HG02759 (cell line): Measurements from ENCODE around the gene TRIP6.
A peak's percentile ranks its signal among the peaks of the same experiment; 100 is the strongest.

Experiments used
- ATAC-seq: cut with Tn5 transposase; IDR thresholded peaks from one replicate; pipeline ENCODE4 v1.9.1; 2021; ENCODE audit warnings: mild to moderate bottlenecking, moderate library complexity; ENCODE audit not compliant: unreplicated experiment

Gene TRIP6

GRCh38 chr7:100888988-100889750 is 22.0 kb downstream of the TRIP6 start, which contains the start of gene UFSP1:
Gene UFSP1, minus strand, starts transcription at chr7:100889715. Its CDS starts 444 bp downstream, at chr7:100889271.
- ATAC-seq: peak; percentile 29

GRCh38 chr7:100890653-100891567 is 23.7 kb downstream of the TRIP6 start:
- no peak for ATAC-seq

GRCh38 chr7:100891568-100892247 is 24.5 kb downstream of the TRIP6 start:
- no peak for ATAC-seq

- ATAC-seq: no peak
Observed at GRCh38 chr7:100892364-100893317, 25.5 kb downstream of the TRIP6 start.

GRCh38 chr7:100893318-100893895 is 26.2 kb downstream of the TRIP6 start:
- no peak for ATAC-seq

DNA sequence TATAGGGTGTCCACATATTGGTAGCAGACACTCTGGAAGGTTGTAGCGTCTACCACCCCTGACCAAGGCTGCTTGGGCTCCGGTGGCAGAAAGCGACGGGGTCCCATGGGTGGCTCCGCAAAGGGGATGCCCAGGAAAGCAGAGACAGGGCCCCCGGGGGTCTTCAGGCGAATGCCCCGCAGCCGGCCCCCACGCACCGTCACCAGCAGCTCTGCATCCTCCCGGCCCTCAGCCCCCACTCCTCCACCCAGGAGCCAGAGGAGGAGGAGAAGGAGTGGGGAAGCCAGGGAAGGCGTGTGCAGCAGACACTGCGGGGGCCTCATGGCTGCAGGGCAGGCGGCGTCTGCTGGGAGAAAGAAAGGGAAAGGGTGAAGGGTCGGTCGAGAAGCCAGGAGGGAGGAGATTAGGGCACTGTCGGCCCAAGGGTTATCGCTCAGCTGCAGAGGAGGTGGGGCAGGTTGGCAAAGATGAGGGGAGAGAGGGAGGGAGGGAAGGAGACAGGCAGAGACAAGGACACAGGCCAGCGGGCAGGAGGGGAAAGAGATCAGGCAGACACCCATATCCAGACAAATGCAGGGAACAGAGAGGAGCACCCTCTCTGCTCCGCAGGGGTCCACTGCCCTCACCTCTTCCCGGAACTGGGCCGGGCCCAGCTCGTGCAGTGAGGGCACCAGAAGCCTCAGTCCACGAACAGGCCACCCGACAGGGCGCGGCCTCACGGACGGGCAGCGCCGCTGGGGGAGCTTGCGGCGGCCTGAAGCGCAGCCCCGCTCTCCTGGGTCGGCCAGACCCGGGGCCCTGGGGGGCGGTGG is 26.9 kb downstream of the TRIP6 start:
- no peak for ATAC-seq

GRCh38 chr7:100894860-100895700 is 27.9 kb downstream of the TRIP6 start:
- ATAC-seq: no peak

GRCh38 chr7:100895701-100895955 is 28.4 kb downstream of the TRIP6 start, which contains the start of gene ACHE:
Gene ACHE, minus strand, starts transcription at chr7:100895888. Its CDS starts 1,656 bp downstream, at chr7:100894232.
- ATAC-seq: no peak

DNA sequence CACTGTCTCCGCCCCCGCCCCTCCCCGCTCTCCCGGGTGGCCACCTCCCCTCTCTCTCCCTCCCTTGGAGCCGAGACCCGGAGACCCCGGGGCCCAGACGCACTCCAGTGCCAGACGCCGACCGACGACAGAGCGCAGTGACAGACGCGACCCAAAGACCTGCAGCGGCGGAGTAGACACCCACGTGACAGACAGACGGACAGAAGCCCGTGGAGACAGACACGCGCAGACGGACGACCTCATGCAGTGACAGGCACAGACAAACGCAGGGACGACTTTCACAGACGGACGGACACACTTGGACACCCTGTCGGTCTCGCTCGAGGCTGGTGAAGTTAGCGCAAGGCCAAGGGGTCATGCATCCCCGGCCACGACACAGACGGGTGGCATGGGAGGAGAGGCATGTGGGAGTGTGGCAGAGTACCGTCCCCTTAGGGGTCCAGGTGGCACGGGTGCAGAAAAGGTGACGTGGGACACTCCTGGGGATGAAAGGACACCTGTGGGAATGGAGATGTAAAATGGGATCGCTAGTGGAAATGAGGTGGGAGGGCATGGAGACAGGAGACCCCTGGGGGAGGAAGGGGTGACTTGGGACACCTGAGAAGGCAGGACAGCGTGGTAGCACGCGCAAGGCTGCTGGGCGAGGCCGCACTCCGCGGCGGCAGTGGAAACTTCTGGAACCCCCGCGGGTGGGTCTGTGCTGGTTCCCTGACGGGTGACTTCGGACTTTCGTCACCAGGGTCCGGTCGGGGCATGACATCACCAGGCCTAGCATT is 29.0 kb downstream of the TRIP6 start:
- no peak for ATAC-seq

DNA sequence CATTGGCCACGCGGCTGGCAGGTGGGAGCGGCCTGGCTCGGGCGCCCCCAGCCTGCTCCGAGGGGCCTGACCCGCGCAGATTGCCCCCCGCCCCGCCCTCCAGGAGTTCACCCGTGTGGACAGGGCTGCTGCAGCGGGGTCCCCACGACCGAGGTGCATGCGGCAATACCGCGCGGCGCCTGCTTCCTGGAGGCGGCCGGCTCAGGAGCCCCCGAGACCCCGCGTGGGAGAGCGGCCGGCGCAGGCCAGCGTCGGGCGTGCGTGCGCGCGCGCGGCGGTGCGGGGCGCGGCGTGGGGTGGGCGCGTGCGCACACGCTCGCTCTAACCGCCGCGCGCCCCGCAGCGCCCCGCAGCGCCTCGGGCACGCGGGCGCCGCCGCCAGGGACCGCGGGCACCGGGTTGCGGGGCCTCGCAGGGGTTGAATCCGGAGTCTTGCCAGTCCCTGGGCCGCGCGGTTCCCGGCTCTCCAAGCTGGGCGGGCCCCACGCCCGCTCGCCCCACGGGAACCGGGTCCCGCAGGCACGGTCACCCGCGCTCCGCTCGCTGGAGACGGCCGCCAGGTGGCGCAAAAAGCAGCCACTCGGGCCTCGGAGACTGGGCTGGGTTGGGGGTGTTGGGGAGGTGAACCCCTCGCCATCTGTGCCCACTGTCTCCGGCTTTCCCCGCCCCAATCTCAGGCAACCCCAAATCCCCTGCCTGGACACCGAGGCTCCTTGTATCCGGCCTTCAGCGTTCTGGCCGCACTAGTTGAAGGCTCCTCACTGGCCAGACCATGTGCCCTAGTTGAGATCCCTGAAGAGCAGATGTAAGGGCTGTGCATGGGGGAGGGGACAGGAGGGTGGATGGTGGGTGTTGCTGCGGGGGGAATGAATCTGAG is 29.8 kb downstream of the TRIP6 start:
- ATAC-seq: no peak

DNA sequence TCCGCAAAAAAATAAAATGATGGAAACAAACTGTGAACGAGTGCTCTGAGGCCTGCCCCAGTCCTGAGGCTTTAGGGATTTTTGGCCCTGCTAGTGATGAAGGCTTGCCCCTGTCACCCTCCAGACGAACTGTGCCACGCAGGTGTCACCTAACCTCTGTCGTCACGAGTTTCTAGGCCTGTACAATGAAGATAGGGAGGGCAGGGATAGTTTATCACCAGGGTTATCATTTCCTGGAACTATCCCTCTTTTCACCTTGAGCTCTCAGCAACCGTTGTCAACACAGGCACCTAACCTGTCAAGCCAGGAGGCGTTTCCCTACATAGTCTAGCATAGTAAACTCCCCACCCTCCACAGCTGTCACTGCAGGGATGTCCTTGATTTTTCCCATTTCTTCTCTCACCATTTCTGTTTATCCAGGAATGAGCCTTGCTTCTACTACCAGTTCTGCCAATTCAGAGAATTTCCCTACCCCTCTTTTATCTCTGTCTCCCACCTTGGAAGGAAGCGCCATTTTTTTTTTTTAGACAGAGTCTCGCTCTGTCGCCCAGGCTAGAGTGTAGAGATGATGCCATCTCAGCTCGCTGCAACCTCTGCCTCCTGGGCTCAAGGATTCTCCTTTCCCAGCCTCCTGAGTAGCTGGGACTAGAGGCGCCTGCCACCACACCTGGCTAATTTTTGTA is 30.7 kb downstream of the TRIP6 start:
- ATAC-seq: no peak

DNA sequence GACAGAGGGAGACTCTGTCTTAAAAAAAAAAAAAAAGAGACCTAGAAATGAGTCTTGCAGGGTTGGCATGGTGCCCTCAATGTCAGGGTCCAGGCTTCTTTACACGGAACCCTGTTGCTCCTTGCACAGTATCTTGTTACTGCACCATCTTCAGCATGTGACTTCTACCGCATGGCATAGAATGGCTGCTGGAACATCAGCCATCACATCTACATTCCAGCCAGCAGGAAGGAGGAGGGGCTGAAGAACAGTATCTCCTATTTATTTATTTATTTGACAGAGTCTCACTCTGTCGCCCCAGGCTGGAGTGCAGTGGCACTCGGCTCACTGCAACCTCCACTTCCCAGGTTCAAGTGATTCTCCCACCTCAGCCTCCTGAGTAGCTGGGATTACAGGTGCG is 32.2 kb downstream of the TRIP6 start:
- ATAC-seq: no peak

GRCh38 chr7:100900978-100901377 is 33.8 kb downstream of the TRIP6 start:
- ATAC-seq: no peak

DNA sequence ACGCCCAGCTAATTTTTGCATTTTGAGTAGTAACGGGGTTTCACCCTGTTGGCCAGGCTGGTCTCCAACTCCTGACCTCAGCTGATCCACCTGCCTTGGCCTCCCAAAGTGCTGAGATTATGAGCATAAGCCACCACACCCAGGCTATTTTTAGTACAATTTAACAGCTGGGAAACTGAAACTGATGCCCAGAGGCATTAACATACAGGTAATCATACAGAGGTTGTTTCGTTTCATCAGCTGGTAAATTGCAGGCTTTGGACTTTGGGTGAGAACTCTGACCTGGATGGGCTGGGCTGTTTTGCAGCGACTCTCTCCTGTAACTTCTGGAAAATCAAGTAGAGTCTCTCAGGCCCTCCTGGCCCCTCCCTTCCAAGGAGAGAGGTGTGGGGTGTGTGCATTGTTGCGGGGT is 34.7 kb downstream of the TRIP6 start:
- ATAC-seq: no peak

- ATAC-seq: no peak
Observed at GRCh38 chr7:100902638-100903037, 35.5 kb downstream of the TRIP6 start.

DNA sequence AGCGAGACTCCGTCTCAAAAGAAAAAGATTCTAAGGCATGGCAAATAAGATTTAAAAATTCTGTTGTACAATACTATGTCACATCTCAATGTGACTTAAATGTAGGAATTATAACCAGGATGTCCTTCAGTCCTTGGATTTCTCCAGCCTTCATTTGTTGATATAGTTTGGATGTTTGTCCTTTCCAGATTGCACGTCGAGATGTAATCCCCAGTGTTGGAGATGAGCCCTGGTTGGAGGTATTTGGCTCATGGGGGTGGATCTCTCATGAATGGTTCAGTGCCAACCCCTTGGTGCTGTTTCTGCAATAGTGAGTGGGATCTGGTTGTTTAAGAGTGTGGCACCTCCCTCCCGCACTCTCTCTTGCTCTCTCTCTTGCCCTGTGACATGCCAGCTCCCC is 41.3 kb downstream of the TRIP6 start:
- ATAC-seq: no peak
